Hair follicular keratinocyte (primary cell): ENCODE results near the gene AGR3. TPM values are rescaled to one million over a fixed set of nuclear protein-coding genes. Genes with fewer than 3 reads are reported as not detected.

ENCODE experiments used
- total RNA-seq: library from RNA; depleted of rRNA; stranded (reverse); fragments of >200 nt; gene quantifications from 2 replicates; pipeline ENCODE4 v1.2.3, GENCODE V29; 2015

AGR3 gene
- not detected in 2 replicates for total RNA-seq

GRCh38 chr7:16881844-16882243, at the start of gene AGR3:
Gene AGR3 (minus strand): TSS chr7:16881983. CDS start chr7:16878618, 3,365 bp downstream.

Other genes starting within 250 kb of the AGR3 start
- gene ANKMY2, start 236.2 kb downstream of the AGR3 start, total RNA-seq = 5.5 and 7.0 TPM in 2 replicates
- 103 and 142 TPM in 2 replicates for gene BZW2, start 235.8 kb downstream of the AGR3 start, total RNA-seq
- 20.1 and 24.1 TPM in 2 replicates for gene TSPAN13, start 128.2 kb downstream of the AGR3 start, total RNA-seq
- 2.2 and 2.5 TPM in 2 replicates for gene AGR2, start 77.0 kb downstream of the AGR3 start, total RNA-seq